HUES48 (cell line): ENCODE results near the gene CGB5.
"Not testable (repeated sequence)": the region's sequence is repeated elsewhere in the genome, so short reads cannot be mapped to it uniquely, and the experiment has no call there.

Source experiments
- H3K27ac ChIP-seq: one replicate; pipeline ENCODE4 v1.7.0; 2013; ENCODE audit warnings: low read depth, low read length, inconsistent platforms
- H3K27me3 ChIP-seq: 2 replicates; pipeline ENCODE4 v1.6.1; 2013; ENCODE audit warnings: mild to moderate bottlenecking, low read length; ENCODE audit not compliant: control insufficient read depth, insufficient read depth
- H3K36me3 ChIP-seq: 2 replicates; pipeline ENCODE4 v1.6.1; 2013; ENCODE audit warnings: low read length; ENCODE audit not compliant: control insufficient read depth, insufficient read depth
- H3K4me1 ChIP-seq: 2 replicates; pipeline ENCODE4 v1.6.1; 2013; ENCODE audit warnings: mild to moderate bottlenecking, low read length; ENCODE audit not compliant: control insufficient read depth, insufficient read depth
- H3K4me3 ChIP-seq: 2 replicates; pipeline ENCODE4 v1.5.1; 2013; ENCODE audit warnings: mild to moderate bottlenecking, low read depth, low read length
- H3K9ac ChIP-seq: 2 replicates; pipeline ENCODE4 v1.6.1; 2013; ENCODE audit warnings: mild to moderate bottlenecking, low read depth, low read length, moderate library complexity
- H3K9me3 ChIP-seq: 2 replicates; pipeline ENCODE4 v1.6.1; 2013; ENCODE audit warnings: low read length; ENCODE audit not compliant: control insufficient read depth, insufficient read depth

The CGB5 gene

DNA sequence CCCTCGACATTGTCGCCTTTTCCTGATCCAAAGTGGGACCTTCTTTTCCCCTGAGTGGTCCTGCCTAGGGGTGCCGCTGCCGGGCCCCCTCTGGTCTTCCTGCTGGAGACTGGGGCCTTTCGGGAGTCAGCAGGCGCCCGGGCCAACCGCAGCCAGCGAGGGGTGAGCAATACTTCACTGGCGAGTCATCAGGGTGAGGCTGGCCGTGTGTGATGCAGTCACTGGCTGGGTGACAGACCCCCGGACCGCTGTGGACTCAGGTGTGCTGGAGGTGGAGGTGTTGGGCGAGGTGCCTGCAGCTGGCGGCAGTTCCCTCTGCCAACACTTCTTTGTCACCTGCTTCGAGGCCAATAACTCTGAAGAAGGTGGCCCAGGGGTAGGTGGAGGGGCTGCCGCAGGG is 1.5 kb upstream of the CGB5 start:
- Histone ChIP-seq H3K9ac (no peak overlapping the region), H3K4me1 (no peaks in the 10 kb centered on the region), H3K27ac (no peak overlapping the region), H3K4me3 (no peak overlapping the region), H3K27me3 (no peaks in the 10 kb centered on the region), H3K9me3 (no peaks in the 10 kb centered on the region), H3K36me3 (no peaks in the 10 kb centered on the region)

DNA sequence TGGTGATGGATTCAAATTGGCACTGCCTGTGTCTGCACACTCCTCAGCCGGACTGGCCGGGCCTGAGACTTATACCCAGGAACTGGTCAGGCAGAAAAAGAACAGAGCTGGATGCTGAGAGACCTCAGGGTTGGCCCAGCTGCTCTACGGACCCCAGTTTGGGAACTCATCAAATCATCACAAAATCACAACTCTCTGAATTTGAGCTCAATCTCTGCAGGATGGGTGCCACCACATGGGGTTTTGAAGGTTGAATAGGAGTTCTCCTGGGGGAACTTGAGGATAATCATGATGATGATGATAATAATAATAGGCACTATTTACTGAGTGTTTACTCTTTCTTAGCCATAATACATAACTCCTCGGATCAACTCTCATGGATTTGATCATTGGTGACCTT is 982 bp upstream of the CGB5 start:
- H3K36me3 ChIP-seq, H3K4me3 ChIP-seq, H3K9ac ChIP-seq, H3K27ac ChIP-seq, H3K9me3 ChIP-seq, H3K4me1 ChIP-seq, H3K27me3 ChIP-seq: not testable (repeated sequence)

DNA sequence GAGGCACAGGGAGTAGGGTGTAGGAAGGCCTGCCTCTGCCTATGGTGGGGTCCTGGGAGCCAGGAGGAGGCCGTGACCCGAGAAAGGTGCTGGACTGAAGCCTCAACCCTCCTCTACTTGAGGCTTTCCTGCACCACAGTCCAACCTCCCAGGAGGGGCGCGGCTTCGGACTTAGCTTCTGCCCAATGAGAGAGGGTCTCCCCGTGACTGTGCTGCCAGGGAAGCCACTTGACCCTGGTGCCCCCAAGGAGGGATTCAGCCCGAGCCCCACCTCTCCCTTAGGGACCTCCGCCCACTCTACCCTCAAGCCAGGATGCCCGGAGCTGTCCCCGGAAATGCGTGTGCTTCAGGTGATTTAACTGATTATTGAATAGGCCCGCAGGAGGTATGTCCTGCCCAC is 5.4 kb downstream of the CGB5 start, which contains the start of gene CGB8:
Gene CGB8 (minus strand): TSS at position 101 of the 400 bp plus-strand sequence. CDS start 372 bp downstream, outside the sequence.
- H3K27ac ChIP-seq, H3K4me3 ChIP-seq, H3K36me3 ChIP-seq, H3K4me1 ChIP-seq, H3K9me3 ChIP-seq, H3K9ac ChIP-seq, H3K27me3 ChIP-seq: not testable (repeated sequence)

DNA sequence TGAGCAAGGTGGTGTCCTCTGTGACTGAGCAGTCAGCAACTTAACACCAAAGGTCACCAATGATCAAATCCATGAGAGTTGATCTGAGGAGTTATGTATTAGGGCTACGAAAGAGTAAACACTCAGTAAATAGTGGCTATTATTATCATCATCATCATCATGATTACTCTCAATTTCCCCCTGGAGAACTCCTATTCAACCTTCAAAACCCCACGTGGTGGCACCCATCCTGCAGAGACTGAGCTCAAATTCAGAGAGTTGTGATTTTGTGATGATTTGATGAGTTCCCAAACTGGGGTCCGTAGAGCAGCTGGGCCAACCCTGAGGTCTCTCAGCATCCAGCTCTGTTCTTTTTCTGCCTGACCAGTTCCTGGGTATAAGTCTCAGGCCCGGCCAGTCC is 6.2 kb downstream of the CGB5 start:
- not testable (repeated sequence) for H3K27ac ChIP-seq, H3K36me3 ChIP-seq, H3K4me3 ChIP-seq, H3K9me3 ChIP-seq, H3K9ac ChIP-seq, H3K4me1 ChIP-seq, H3K27me3 ChIP-seq

DNA sequence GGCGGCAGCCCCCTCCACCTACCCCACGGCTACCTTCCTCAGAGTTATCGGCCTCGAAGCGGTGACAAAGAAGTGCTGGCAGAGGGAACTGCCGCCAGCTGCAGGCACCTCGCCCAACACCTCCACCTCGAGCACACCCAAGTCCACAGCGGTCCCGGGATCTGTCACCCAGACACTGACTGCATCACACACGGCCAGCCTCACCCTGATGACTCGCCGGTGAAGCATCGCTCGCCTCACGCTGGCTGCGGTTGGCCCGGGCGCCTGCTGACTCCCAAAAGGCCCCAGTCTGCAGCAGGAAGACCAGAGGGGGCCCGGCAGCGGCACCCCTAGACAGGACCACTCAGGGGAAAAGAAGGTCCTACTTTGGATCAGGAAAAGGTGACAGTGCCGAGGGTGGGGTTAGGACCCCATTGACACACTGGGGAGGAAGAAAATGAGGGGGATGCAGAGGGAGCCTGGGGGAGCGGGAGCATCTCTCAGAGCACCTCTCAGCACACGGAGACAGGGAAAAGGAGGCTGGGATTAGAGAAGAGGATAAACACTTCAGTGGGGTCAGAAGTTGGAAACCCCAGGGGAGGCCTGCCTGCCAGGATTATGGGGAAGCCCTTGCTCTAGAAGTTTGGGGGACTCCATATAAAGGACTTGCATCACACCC is 6.9 kb downstream of the CGB5 start:
- H3K27ac ChIP-seq, H3K36me3 ChIP-seq, H3K9me3 ChIP-seq, H3K4me3 ChIP-seq, H3K9ac ChIP-seq, H3K27me3 ChIP-seq, H3K4me1 ChIP-seq: not testable (repeated sequence)

DNA sequence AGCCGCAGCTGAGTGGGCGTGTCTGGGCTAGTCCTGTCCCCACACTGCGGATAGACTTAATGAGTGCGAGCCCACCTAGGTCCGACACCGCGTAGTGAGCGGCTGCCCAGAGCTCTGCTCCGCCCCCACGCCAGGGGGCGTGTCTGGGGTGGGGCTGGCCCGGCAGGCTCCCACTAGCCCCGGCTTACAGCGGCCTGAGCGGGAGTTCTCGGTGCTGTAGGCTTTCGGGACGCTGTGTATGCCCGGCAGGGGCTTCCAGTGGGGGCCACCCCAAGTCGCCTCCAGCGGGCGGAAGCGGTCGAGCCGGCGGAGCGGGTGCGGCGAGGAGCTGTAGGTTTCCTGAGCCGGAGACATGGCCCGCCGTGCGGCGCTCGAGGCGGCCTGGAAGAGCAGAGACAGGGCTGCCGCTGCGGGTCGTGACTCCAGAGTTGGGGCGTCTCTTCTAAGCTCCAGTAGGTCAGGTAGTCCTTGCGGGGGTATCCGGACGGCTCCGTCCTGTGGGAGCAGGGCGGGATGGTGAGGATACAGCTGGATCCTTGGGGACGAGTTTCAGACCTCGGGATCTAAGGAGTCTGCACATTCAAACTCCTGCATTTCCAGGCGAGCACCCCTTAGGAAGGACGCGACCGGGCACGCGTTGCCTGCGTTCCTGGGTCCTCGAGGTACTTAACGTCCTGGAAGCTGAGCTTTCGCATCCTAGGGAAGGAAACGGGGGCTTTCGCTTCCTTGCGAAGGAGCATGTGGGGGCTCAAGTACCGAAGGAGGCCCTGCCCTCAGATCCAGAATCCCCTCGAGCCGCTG is 12.7 kb downstream of the CGB5 start:
- peak overlapping the region; percentile 58 for H3K4me3 ChIP-seq
- H3K27ac ChIP-seq, result no peak overlapping the region
- H3K36me3 ChIP-seq, result no peaks in the 10 kb centered on the region
- peaks cover 13% of the 10 kb centered on the region for H3K4me1 ChIP-seq
- no peaks in the 10 kb centered on the region for H3K9me3 ChIP-seq
- no peak overlapping the region for H3K9ac ChIP-seq
- H3K27me3 ChIP-seq, result peaks cover 47% of the 10 kb centered on the region

DNA sequence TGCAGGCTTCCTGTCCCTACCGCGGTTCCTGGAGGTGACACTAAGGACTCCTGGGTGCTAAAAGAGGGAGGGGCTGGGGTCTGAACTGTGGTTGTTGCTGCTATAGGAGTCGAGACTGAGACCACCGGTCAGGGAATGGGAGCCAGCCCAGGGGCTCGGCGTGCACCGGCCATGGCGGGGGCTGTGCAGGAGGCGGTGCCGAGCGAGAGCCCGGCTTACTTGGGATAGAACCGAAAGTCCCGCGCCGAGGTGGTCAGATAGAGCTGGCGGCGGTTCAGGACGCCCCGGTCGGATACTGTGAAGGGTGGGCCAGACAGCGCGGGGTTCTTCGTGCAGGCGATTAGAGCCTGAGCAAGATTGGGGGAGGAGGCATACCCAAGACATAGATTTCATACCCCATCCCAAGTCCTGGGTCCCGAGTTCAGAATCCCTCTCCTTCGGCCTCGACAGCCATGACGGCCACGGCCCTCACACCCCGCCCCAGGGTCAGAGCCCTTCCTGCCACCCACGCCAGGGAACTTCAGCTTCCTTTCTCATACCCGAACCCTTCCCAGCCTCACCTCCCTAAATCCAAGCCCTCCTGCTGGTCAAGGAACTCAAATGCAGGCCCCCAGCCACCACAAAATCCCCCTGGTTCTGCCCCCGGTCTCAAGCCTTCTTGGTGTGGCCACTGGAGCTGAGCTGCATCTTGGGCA is 13.4 kb downstream of the CGB5 start:
- not testable (repeated sequence) for H3K27ac ChIP-seq, H3K36me3 ChIP-seq, H3K9me3 ChIP-seq, H3K9ac ChIP-seq
- Histone ChIP-seq H3K27me3 (peaks cover 47% of the 10 kb centered on the region), H3K4me3 (peak overlapping the region; percentile 58), H3K4me1 (peaks cover 13% of the 10 kb centered on the region)

DNA sequence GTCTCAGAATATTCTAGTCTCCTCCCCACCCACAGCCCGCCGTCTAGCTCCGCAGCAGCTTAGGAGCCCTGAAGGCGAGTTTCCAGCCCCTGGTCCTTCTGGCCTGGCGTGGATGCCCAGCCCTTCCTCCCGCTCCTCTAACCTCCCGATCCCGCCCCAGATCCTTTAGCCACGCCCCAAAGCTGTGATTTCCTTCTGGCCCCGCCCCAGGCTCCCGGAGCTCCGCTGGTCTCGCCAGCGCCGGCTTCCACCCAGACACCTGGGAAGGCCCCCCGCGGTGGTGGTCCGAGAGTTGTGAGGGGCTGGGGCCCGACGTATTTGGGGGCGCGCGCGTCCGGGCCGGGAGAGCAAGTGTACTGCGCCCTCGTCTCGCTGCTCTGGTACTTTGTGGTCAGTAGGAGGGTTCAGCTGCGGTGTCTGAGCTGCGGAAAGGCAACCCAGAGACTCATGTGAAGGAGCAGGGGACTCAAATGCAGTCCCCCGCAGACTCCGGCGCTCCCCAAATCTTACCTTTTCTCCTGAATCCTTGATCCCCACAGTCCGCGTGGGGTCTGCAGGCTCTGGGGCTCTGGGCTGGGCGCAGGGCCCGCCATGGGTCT is 14.1 kb downstream of the CGB5 start, which contains the start of gene CGB7:
Gene CGB7 (minus strand): TSS at position 114 of the 599 bp plus-strand sequence. CDS start 2,374 bp downstream, outside the sequence.
- no peaks in the 10 kb centered on the region for H3K36me3 ChIP-seq
- peaks cover 13% of the 10 kb centered on the region for H3K4me1 ChIP-seq
- peak within 1 kb of the TSS; percentile 58 for H3K4me3 ChIP-seq
- no peak within 1 kb of the TSS for H3K27ac ChIP-seq
- H3K9me3 ChIP-seq, result no peaks in the 10 kb centered on the region
- no peak within 1 kb of the TSS for H3K9ac ChIP-seq
- peaks cover 47% of the 10 kb centered on the region for H3K27me3 ChIP-seq

DNA sequence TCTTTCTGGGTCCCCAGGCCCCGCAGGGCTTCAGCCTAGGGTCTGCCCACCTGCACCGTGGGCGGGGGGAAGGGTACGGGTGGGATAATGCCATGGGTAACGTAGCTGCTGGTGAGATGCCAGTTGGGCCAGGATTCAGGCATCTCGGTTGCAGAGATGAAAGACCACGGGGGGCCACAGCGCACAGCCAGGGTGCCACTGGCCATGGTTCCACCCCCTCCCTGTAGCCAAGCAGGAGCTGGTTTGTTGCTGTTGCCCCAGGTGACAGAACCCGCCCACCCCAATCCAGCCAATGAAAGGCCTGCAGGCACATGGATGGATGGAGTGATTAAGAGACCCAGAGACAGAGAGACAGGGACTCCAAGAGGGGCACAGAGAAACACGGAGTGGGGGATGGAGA is 14.9 kb downstream of the CGB5 start:
- Histone ChIP-seq H3K4me3 (no peak overlapping the region), H3K4me1 (peaks cover 15% of the 10 kb centered on the region), H3K27me3 (peaks cover 47% of the 10 kb centered on the region)

DNA sequence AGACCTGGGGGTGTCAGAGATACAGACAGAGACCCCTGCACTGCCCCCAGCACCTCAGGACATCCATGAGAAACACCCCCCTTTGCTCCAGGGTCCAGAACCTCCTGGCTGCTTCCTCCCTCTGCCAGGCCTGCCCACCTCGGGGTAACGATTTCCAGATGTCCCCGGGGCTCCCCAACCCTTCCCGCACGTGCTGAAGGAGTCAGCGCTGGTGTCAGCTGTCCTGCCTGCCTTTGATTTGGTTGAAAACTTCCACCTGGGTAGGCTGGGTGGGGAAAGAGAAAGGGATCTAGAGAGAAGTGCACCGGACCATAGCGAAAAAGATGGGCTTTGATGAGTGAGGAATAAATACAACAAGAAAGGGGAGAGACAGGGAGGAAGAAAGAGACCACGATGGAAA is 15.4 kb downstream of the CGB5 start:
- Histone ChIP-seq H3K9ac (no peak overlapping the region), H3K9me3 (no peaks in the 10 kb centered on the region), H3K4me1 (peaks cover 20% of the 10 kb centered on the region), H3K27ac (no peak overlapping the region), H3K4me3 (no peak overlapping the region), H3K27me3 (peaks cover 47% of the 10 kb centered on the region), H3K36me3 (no peaks in the 10 kb centered on the region)

More for the DNA sequence above, 14.9 kb downstream of the CGB5 start:
- Histone ChIP-seq H3K27ac (no peak overlapping the region), H3K9ac (no peak overlapping the region), H3K36me3 (no peaks in the 10 kb centered on the region), H3K9me3 (no peaks in the 10 kb centered on the region)
